GM12878 (cell line): ENCODE results near the gene DLGAP3. TPM values are rescaled to one million over a fixed set of nuclear protein-coding genes. Genes with fewer than 3 reads are reported as not detected.

Experiments
- ATAC-seq: fragments of 200-7000 bp; cut with Tn5 transposase; 3 replicates; pipeline ENCODE4 v1.9.1; 2020; ENCODE audit warnings: mild to moderate bottlenecking, moderate library complexity
- BruUV-seq: library from RNA; stranded (reverse); fragments of 400-500 nt; replicated peaks from 2 replicates; lab custom pipeline; 2021; lab: Mats Ljungman, UMichigan
- CTCF ChIA-PET: fragments of 300-600 bp; sonication (Branson Sonifier 250); formaldehyde crosslinking; extraction: SDS; loops from one replicate; lab custom pipeline; 2021; ENCODE audit warnings: inconsistent platforms; lab: Yijun Ruan, JAX
- POLR2A ChIA-PET: fragments of 350-600 bp; formaldehyde crosslinking; extraction: SDS; loops from one replicate; lab custom pipeline; 2021; ENCODE audit warnings: inconsistent platforms; lab: Charles Lee
- RAD21 ChIA-PET: fragments of 300-600 bp; sonication (Branson Sonifier 250); formaldehyde crosslinking; loops from one replicate; lab custom pipeline; 2023; ENCODE audit warnings: antibody characterized with exemption; ENCODE audit not compliant: unreplicated experiment; lab: Charles Lee
- SMC1A ChIA-PET: fragments of 300-600 bp; sonication (Branson Sonifier 250); formaldehyde crosslinking; loops from one replicate; lab custom pipeline; 2023; ENCODE audit not compliant: unreplicated experiment, uncharacterized antibody; lab: Charles Lee
- DNase-seq: peaks from one replicate; pipeline ENCODE4 v3.0.0-alpha.2; 2011; ENCODE audit warnings: low read depth, low spot score
- FAIRE-seq: peaks from 3 replicates; lab custom pipeline; 2011; peaks lifted over from hg19 to GRCh38; lab: Jason Lieb, UNC
- H2AFZ ChIP-seq: 2 replicates; pipeline ENCODE4 v1.6.0; 2011; ENCODE audit warnings: low read depth, low read length, control low read depth; ENCODE audit not compliant: control insufficient read depth
- H3K27ac ChIP-seq: 2 replicates; pipeline ENCODE4 v1.5.1; 2011; ENCODE audit warnings: control low read depth; ENCODE audit not compliant: control insufficient read depth, insufficient read depth
- H3K27me3 ChIP-seq, 2 experiments: replicated peaks in 1 of 2; 2 replicates each; pipeline versions ENCODE4 v1.6.0 to v1.6.1; 2011; ENCODE audit warnings: low read length in 1 of 2; ENCODE audit not compliant: control insufficient read depth in 2 of 2, insufficient read depth in 2 of 2
- H3K36me3 ChIP-seq, 2 experiments: 2 replicates each; pipeline ENCODE4 v1.5.1; 2011; ENCODE audit warnings: low read length in 1 of 2; ENCODE audit not compliant: control insufficient read depth in 2 of 2, insufficient read depth in 2 of 2
- H3K4me1 ChIP-seq: 2 replicates; pipeline ENCODE4 v1.6.1; 2011; ENCODE audit warnings: mild to moderate bottlenecking, low read length, moderate library complexity, mixed read lengths; ENCODE audit not compliant: control insufficient read depth, insufficient read depth
- H3K4me2 ChIP-seq: 2 replicates; pipeline ENCODE4 v1.6.0; 2011; ENCODE audit warnings: control low read depth; ENCODE audit not compliant: control insufficient read depth, insufficient read depth
- H3K4me3 ChIP-seq: fragments of 200-600 bp; sonication (generic); 2 replicates; pipeline ENCODE4 v1.5.1; 2016
- H3K79me2 ChIP-seq: 2 replicates; pipeline ENCODE4 v1.6.0; 2011; ENCODE audit warnings: low read length; ENCODE audit not compliant: control insufficient read depth, insufficient read depth
- H3K9ac ChIP-seq: 2 replicates; pipeline ENCODE4 v1.8.0; 2011; ENCODE audit warnings: low read length, control low read depth, mixed read lengths; ENCODE audit not compliant: control insufficient read depth, insufficient read depth
- H3K9me3 ChIP-seq: replicated peaks from 3 replicates; pipeline ENCODE4 v1.5.1; 2011; ENCODE audit warnings: mild to moderate bottlenecking, low read length; ENCODE audit not compliant: control insufficient read depth, insufficient read depth
- H4K20me1 ChIP-seq: 2 replicates; pipeline ENCODE4 v1.6.0; 2011; ENCODE audit not compliant: control insufficient read depth, insufficient read depth
- BHLHE40 ChIP-seq, 2 experiments: fragments of 450-650 bp in 1 of 2; IDR thresholded peaks; 2 replicates each; pipeline ENCODE4 v1.6.1; 2011 to 2017; ENCODE audit warnings: low read depth in 2 of 2, borderline replicate concordance in 1 of 2, improper control_type of control experiment in 1 of 2, low read length in 1 of 2, mild to moderate bottlenecking in 1 of 2
- CBX3 ChIP-seq: fragments of 200-600 bp; sonication (generic); IDR thresholded peaks from 2 replicates; pipeline ENCODE4 v1.6.1; 2016; ENCODE audit warnings: low read depth, borderline replicate concordance
- CBX5 ChIP-seq: sonication (generic); IDR thresholded peaks from 2 replicates; pipeline ENCODE4 v1.6.1; 2016; ENCODE audit warnings: low read depth, moderate library complexity, mild to moderate bottlenecking, inconsistent platforms
- HDAC6 ChIP-seq: fragments of 200-600 bp; sonication (generic); IDR thresholded peaks from one replicate; pipeline ENCODE4 v1.8.0; 2017; ENCODE audit warnings: antibody characterized with exemption; ENCODE audit not compliant: unreplicated experiment
- IRF5 ChIP-seq: fragments of 450-650 bp; IDR thresholded peaks from 2 replicates; pipeline ENCODE4 v1.6.1; 2017; ENCODE audit warnings: borderline replicate concordance
- KLF5 ChIP-seq: fragments of 450-650 bp; IDR thresholded peaks from 2 replicates; pipeline ENCODE4 v1.6.1; 2014; ENCODE audit warnings: mild to moderate bottlenecking; ENCODE audit not compliant: partially characterized antibody
- NR2F1 ChIP-seq: fragments of 450-650 bp; conservative IDR thresholded peaks from 2 replicates; pipeline ENCODE4 v1.6.1; 2017; ENCODE audit warnings: mild to moderate bottlenecking
- POU2F2 ChIP-seq: IDR thresholded peaks from 3 replicates; pipeline ENCODE4 v1.6.1; 2011; ENCODE audit warnings: low read depth, mild to moderate bottlenecking, low read length, borderline replicate concordance
- RAD51 ChIP-seq: fragments of 450-650 bp; IDR thresholded peaks from 2 replicates; pipeline ENCODE4 v1.6.1; 2016; ENCODE audit warnings: moderate library complexity, mild to moderate bottlenecking, inconsistent platforms
- RB1 ChIP-seq: fragments of 450-650 bp; formaldehyde crosslinking; IDR thresholded peaks from 2 replicates; pipeline ENCODE4 v1.6.1; 2017; ENCODE audit warnings: mild to moderate bottlenecking, borderline replicate concordance
- RELA ChIP-seq: fragments of 450-650 bp; IDR thresholded peaks from 2 replicates; pipeline ENCODE4 v1.8.0; 2014; ENCODE audit warnings: borderline replicate concordance; ENCODE audit not compliant: partially characterized antibody
- SUZ12 ChIP-seq: fragments of 200-600 bp; sonication (generic); IDR thresholded peaks from one replicate; pipeline ENCODE4 v1.6.1; 2018; ENCODE audit warnings: antibody characterized with exemption, mild to moderate bottlenecking; ENCODE audit not compliant: unreplicated experiment
- TBL1XR1 ChIP-seq: IDR thresholded peaks from 2 replicates; pipeline ENCODE4 v1.6.1; 2012; ENCODE audit warnings: low read depth, low read length, improper control_type of control experiment
- TCF3 ChIP-seq: IDR thresholded peaks from 2 replicates; pipeline ENCODE4 v1.6.1; 2012; ENCODE audit warnings: low read depth, mild to moderate bottlenecking, low read length, borderline replicate concordance; ENCODE audit not compliant: insufficient read depth
- ZBED1 ChIP-seq: IDR thresholded peaks from 2 replicates; pipeline ENCODE4 v1.6.1; 2016; ENCODE audit warnings: borderline replicate concordance
- ZNF274 ChIP-seq: IDR thresholded peaks from one replicate; pipeline ENCODE4 v1.8.0; 2011; ENCODE audit not compliant: insufficient read length, insufficient read depth
- ZZZ3 ChIP-seq: IDR thresholded peaks from 2 replicates; pipeline ENCODE4 v1.6.1; 2011; ENCODE audit warnings: low read depth; ENCODE audit not compliant: control insufficient read depth, insufficient read length
- WGBS: methylation state at CpG from one replicate; pipeline ENCODE4 v1.1.6; 2016; ENCODE audit warnings: low lambda C conversion rate; ENCODE audit not compliant: insufficient replicate concordance, insufficient coverage; ENCODE audit errors: missing lambda C conversion rate; 5-methylcytosine and 5-hydroxymethylcytosine counted together
- in situ Hi-C: fragments of 300-500 bp; cut with MboI; formaldehyde crosslinking; loops from 9 replicates; pipeline ENCODE4 v1.14.3; 2018; ENCODE audit warnings: mixed read lengths
- intact Hi-C: fragments of 100-400 bp; cut with micrococcal nuclease; formaldehyde crosslinking; loops from one replicate; pipeline ENCODE4 v1.14.2; 2022; ENCODE audit not compliant: unreplicated experiment
- polyA plus RNA-seq, 11 experiments: library from polyadenylated mRNA; depleted of rRNA in 4 of 11; unstranded in 6 of 11; stranded (reverse) in 5 of 11; fragments of >200 nt; fragmentation: Nextera tagmentation in 4 of 11; fragmentation: Illumina TruSeq in 1 of 11; extraction: Ambion mirVana in 4 of 11; extraction: Trizol in 1 of 11; gene quantifications; 1 replicate in 1 of 11; 2 replicates in 10 of 11; pipeline versions ENCODE4 v1.2.1 to v1.2.3, GENCODE V29; 2011 to 2016; ENCODE audit warnings: inconsistent platforms in 2 of 11, missing spikeins in 2 of 11, low read depth in 1 of 11
- total RNA-seq, 4 experiments: library from RNA; depleted of rRNA in 3 of 4; stranded (reverse); fragments of >200 nt in 3 of 4; fragmentation: Illumina TruSeq in 1 of 4; extraction: Trizol in 1 of 4; gene quantifications; 2 replicates each; pipeline versions ENCODE4 v1.2.1 to v1.2.3, GENCODE V29; 2013 to 2021

Gene DLGAP3
- total and polyA plus RNA-seq, 10 of the 15 experiments (the other 5 are each of a cell fraction or from before 2014, with no cell fraction given): 0.03 to 0.15 (median 0.08) TPM; not detected in 4

- ChIA-PET RAD21 (interaction anchor here (1.5 kb wide), 1 partner anchor 8 kb away, joined by 3 read pairs; no protein-coding TSS in a partner anchor), POLR2A (no interaction called here), SMC1A (no interaction called here)
- Histone ChIP-seq H3K4me2 (peak overlapping the region; percentile 75), H3K4me1 (peaks cover 4% of the 10 kb centered on the region; the same call in 1 of the 2 replicates), H3K9me3 (no peaks in the 10 kb centered on the region), H3K4me3 (0 out of 2 replicates have a peak overlapping the region, but pooled peaks have one; percentile 18), H3K27ac (no peak overlapping the region), H4K20me1 (no peaks in the 10 kb centered on the region), H2AFZ (no peak overlapping the region), H3K9ac (no peak overlapping the region), H3K36me3 (no peaks in the 10 kb centered on the region), H3K79me2 (no peaks in the 10 kb centered on the region)
- 38% methylated on average over 9 of the region's 9 CpGs for WGBS
- ATAC-seq (no peak), DNase-seq (no peak), FAIRE-seq (no peak)
- in situ Hi-C loops: no loop called here
- intact Hi-C loops: no loop called here
- no peak for TF ChIP-seq BHLHE40 (IDR thresholded peaks at IDR 0.05; ENCODE audit: borderline replicate concordance in 1 of 2, low read depth in 2 of 2, low read length in 1 of 2)
- TF ChIP-seq POU2F2: no peak
- TF ChIP-seq, all 136 proteins: peak for 0
- CTCF ChIA-PET: interaction anchor here (1.4 kb wide), 1 partner anchor 151 kb away, joined by 3 read pairs; the partner anchor contains the start of gene ZMYM1
- H3K27me3 ChIP-seq: peaks cover 8 to 9% of the 10 kb centered on the region in 2 experiments; a peak in 3 of 4 replicates
- no TSS peak for BruUV-seq
Observed at GRCh38 chr1:34928066-34928696, 1.3 kb downstream of the DLGAP3 start.

GRCh38 chr1:34927316-34927715, 2.1 kb downstream of the DLGAP3 start:
- H4K20me1 ChIP-seq: no peaks in the 10 kb centered on the region
- BruUV-seq: no TSS peak
- ChIA-PET SMC1A (no interaction called here), RAD21 (no interaction called here), CTCF (no interaction called here), POLR2A (no interaction called here)
- FAIRE-seq (no peak), ATAC-seq (no peak), DNase-seq (no peak)
- in situ Hi-C loops (no loop called here), intact Hi-C loops (no loop called here)
- H2AFZ ChIP-seq: no peak overlapping the region
- H3K79me2 ChIP-seq: no peaks in the 10 kb centered on the region
- H3K9me3 ChIP-seq: no peaks in the 10 kb centered on the region
- H3K4me1 ChIP-seq: peaks cover 4% of the 10 kb centered on the region; the same call in 1 of the 2 replicates
- peaks cover 8 to 9% of the 10 kb centered on the region in 2 experiments; a peak in 3 of 4 replicates for H3K27me3 ChIP-seq
- no peak overlapping the region for H3K27ac ChIP-seq
- no peak overlapping the region for H3K9ac ChIP-seq
- no peaks in the 10 kb centered on the region for H3K36me3 ChIP-seq
- WGBS: 30% methylated on average over 8 of the region's 8 CpGs
- H3K4me3 ChIP-seq: no peak overlapping the region
- H3K4me2 ChIP-seq: no peak overlapping the region
- no peak for TF ChIP-seq TCF3
- TF ChIP-seq CBX3: no peak
- TF ChIP-seq ZNF274: no peak
- TF ChIP-seq KLF5: no peak
- no peak for TF ChIP-seq ZZZ3
- TF ChIP-seq NR2F1: no peak
- TF ChIP-seq RAD51: no peak
- no peak for TF ChIP-seq SUZ12
- no peak for TF ChIP-seq RB1
- TF ChIP-seq ZBED1: no peak
- TF ChIP-seq CBX5: no peak
- TF ChIP-seq TBL1XR1: no peak
- TF ChIP-seq HDAC6: no peak
- TF ChIP-seq RELA: no peak
- no peak for TF ChIP-seq IRF5
